K562 (cell line): ENCODE data around the gene LMNTD2. TPM values are rescaled to one million over a fixed set of nuclear protein-coding genes. Genes with fewer than 3 reads are reported as not detected.

Experiments
- ATAC-seq: fragments of 200-7000 bp; cut with Tn5 transposase; 3 replicates; pipeline ENCODE4 v1.9.1; 2020; ENCODE audit warnings: moderate library complexity
- BruUV-seq: library from RNA; stranded (reverse); fragments of 400-500 nt; replicated peaks from 2 replicates; lab custom pipeline; 2021; lab: Mats Ljungman, UMichigan
- CTCF ChIA-PET: fragments of 300-600 bp; formaldehyde crosslinking; extraction: SDS; loops from one replicate; lab custom pipeline; 2021; ENCODE audit warnings: low intra/inter-chr PET ratio; lab: Yijun Ruan, JAX
- POLR2A ChIA-PET: fragments of 300-600, 350-650 bp; sonication (Branson Sonifier 250); formaldehyde crosslinking; extraction: SDS; loops from one replicate; lab custom pipeline; 2021; ENCODE audit warnings: antibody characterized with exemption, inconsistent platforms; lab: Yijun Ruan, JAX
- DNase-seq, 4 experiments: peaks; one replicate each; pipeline versions ENCODE4 v3.0.0 to v3.0.0-alpha.2; 2011 to 2018; ENCODE audit warnings: low spot score in 3 of 4, mixed read lengths in 3 of 4; ENCODE audit errors: extremely low read depth in 1 of 4
- FAIRE-seq: peaks from 2 replicates; lab custom pipeline; 2011; peaks lifted over from hg19 to GRCh38; lab: Jason Lieb, UNC
- H2AFZ ChIP-seq: 2 replicates; pipeline ENCODE4 v1.6.0; 2011; ENCODE audit warnings: low read depth, low read length, control low read depth, inconsistent platforms
- H3K27ac ChIP-seq: fragments of 200-600 bp; 3 replicates; pipeline ENCODE4 v1.8.0; 2011; ENCODE audit warnings: low read depth, mild to moderate bottlenecking, control low read depth, inconsistent platforms, low read length, moderate library complexity, mixed read lengths; ENCODE audit errors: extremely low read depth
- H3K27me3 ChIP-seq, 2 experiments: fragments of 300-600 bp in 1 of 2; 2 replicates in 1 of 2; 3 replicates in 1 of 2; pipeline versions ENCODE4 v1.6.0 to v1.8.0; 2011; ENCODE audit warnings: inconsistent platforms in 2 of 2, low read length in 2 of 2, mild to moderate bottlenecking in 1 of 2, mixed read lengths in 1 of 2, moderate library complexity in 1 of 2; ENCODE audit not compliant: control insufficient read depth in 2 of 2, insufficient read depth in 2 of 2
- H3K36me3 ChIP-seq: fragments of 300-600 bp; 3 replicates; pipeline ENCODE4 v1.8.0; 2011; ENCODE audit warnings: mild to moderate bottlenecking, low read length, inconsistent platforms; ENCODE audit not compliant: control insufficient read depth, insufficient read depth
- H3K4me1 ChIP-seq, 2 experiments: fragments of 200-600 bp in 1 of 2; replicated peaks in 1 of 2; 2 replicates in 1 of 2; 3 replicates in 1 of 2; pipeline versions ENCODE4 v1.5.1 to v1.8.0; 2011; ENCODE audit warnings: inconsistent platforms in 2 of 2, low read length in 2 of 2, mild to moderate bottlenecking in 1 of 2, mixed read lengths in 1 of 2, moderate library complexity in 1 of 2; ENCODE audit not compliant: control insufficient read depth in 2 of 2, insufficient read depth in 2 of 2
- H3K4me2 ChIP-seq: 2 replicates; pipeline ENCODE4 v1.6.1; 2011; ENCODE audit warnings: low read length, control low read depth, inconsistent platforms, mixed read lengths; ENCODE audit not compliant: insufficient read depth
- H3K4me3 ChIP-seq: fragments of 200-600 bp; sonication (generic), shearing (Covaris generic); 2 replicates; pipeline ENCODE4 v1.5.1; 2016; ENCODE audit warnings: control low read depth, inconsistent platforms
- H3K79me2 ChIP-seq: fragments of 200-600 bp; 3 replicates; pipeline ENCODE4 v1.8.0; 2011; ENCODE audit warnings: low read length, inconsistent platforms; ENCODE audit not compliant: control insufficient read depth, insufficient read depth
- H3K9ac ChIP-seq, 2 experiments: 2 replicates each; pipeline versions ENCODE4 v1.6.0 to v1.6.1; 2011; ENCODE audit warnings: low read depth in 2 of 2, low read length in 2 of 2, control low read depth in 1 of 2, inconsistent platforms in 1 of 2, mild to moderate bottlenecking in 1 of 2, mixed read lengths in 1 of 2; ENCODE audit not compliant: insufficient read depth in 1 of 2
- H3K9me1 ChIP-seq: one replicate; pipeline ENCODE4 v1.6.0; 2011; ENCODE audit warnings: inconsistent platforms, mild to moderate bottlenecking, low read length, moderate library complexity; ENCODE audit not compliant: control insufficient read depth, insufficient read depth
- H3K9me3 ChIP-seq: replicated peaks from 2 replicates; pipeline ENCODE4 v1.5.1; 2011; ENCODE audit warnings: low read depth, low read length, inconsistent platforms; ENCODE audit not compliant: control insufficient read depth, insufficient read depth
- H4K20me1 ChIP-seq: replicated peaks from 2 replicates; pipeline ENCODE4 v1.6.1; 2011; ENCODE audit warnings: low read length, inconsistent platforms, mixed read lengths; ENCODE audit not compliant: control insufficient read depth, insufficient read depth
- ARNT ChIP-seq, 2 experiments: fragments of 450-650 bp; IDR thresholded peaks; 2 replicates each; pipeline ENCODE4 v1.6.1; 2016; ENCODE audit warnings: mild to moderate bottlenecking in 1 of 2
- FOXK2 ChIP-seq, 2 experiments: fragments of 450-650 bp; IDR thresholded peaks in 1 of 2; conservative IDR thresholded peaks in 1 of 2; 2 replicates each; pipeline ENCODE4 v1.6.1; 2016; ENCODE audit warnings: low read depth in 2 of 2, mild to moderate bottlenecking in 1 of 2
- GATAD2B ChIP-seq: fragments of 450-650 bp; IDR thresholded peaks from 2 replicates; pipeline ENCODE4 v1.6.1; 2017; ENCODE audit warnings: mild to moderate bottlenecking, borderline replicate concordance
- GMEB1 ChIP-seq: fragments of 250-450 bp; sonication (Bioruptor Pico); IDR thresholded peaks from 2 replicates; pipeline ENCODE4 v1.4.0; 2020; ENCODE audit warnings: mild to moderate bottlenecking
- KLF13 ChIP-seq: fragments of 450-650 bp; IDR thresholded peaks from 2 replicates; pipeline ENCODE4 v1.6.1; 2016; ENCODE audit warnings: missing genetic modification characterization, low read depth, mild to moderate bottlenecking, missing compliant biosample characterization, moderate library complexity, borderline replicate concordance
- MBD2 ChIP-seq: sonication (generic); IDR thresholded peaks from 2 replicates; pipeline ENCODE4 v1.6.1; 2016; ENCODE audit warnings: low read depth, borderline replicate concordance
- NCOR1 ChIP-seq: fragments of 450-650 bp; IDR thresholded peaks from 2 replicates; pipeline ENCODE4 v1.6.1; 2016; ENCODE audit warnings: mild to moderate bottlenecking, moderate library complexity
- RBM14 ChIP-seq: fragments of 200-400 bp; formaldehyde crosslinking; IDR thresholded peaks from 2 replicates; pipeline ENCODE4 v1.6.1; 2018; ENCODE audit warnings: low read depth, mild to moderate bottlenecking, low read length, moderate library complexity, borderline replicate concordance; ENCODE audit not compliant: insufficient read depth
- RNF2 ChIP-seq: sonication (generic); IDR thresholded peaks from 2 replicates; pipeline ENCODE4 v1.6.1; 2016
- TCF7 ChIP-seq: sonication (generic); IDR thresholded peaks from 2 replicates; pipeline ENCODE4 v1.6.1; 2016; ENCODE audit warnings: antibody characterized with exemption, borderline replicate concordance
- XRCC3 ChIP-seq: fragments of 450-650 bp; IDR thresholded peaks from 2 replicates; pipeline ENCODE4 v1.6.1; 2017; ENCODE audit warnings: mild to moderate bottlenecking, moderate library complexity
- ZNF224 ChIP-seq: sonication (generic); formaldehyde crosslinking; IDR thresholded peaks from 2 replicates; pipeline ENCODE4 v1.8.0; 2022; ENCODE audit warnings: mild to moderate bottlenecking, missing genetic modification reagents
- WGBS: fragments of 100-300 bp; shearing (Covaris generic); methylation state at CpG from one replicate; pipeline ENCODE4 v1.1.6; 2016; ENCODE audit warnings: low coverage, mixed read lengths; ENCODE audit not compliant: insufficient coverage; ENCODE audit errors: missing lambda C conversion rate; 5-methylcytosine and 5-hydroxymethylcytosine counted together
- in situ Hi-C: fragments of 300-500 bp; cut with MboI; formaldehyde crosslinking; loops from 4 replicates; pipeline ENCODE4 v1.15.0; 2018; ENCODE audit warnings: inconsistent platforms, mixed read lengths
- intact Hi-C: fragments of 100-400 bp; cut with micrococcal nuclease; formaldehyde crosslinking; loops from 2 replicates; pipeline ENCODE4 v1.14.2; 2022
- polyA plus RNA-seq, 8 experiments: library from polyadenylated mRNA; depleted of rRNA in 4 of 8; stranded (reverse) in 5 of 8; unstranded in 3 of 8; fragments of >200 nt; fragmentation: Nextera tagmentation in 2 of 8; fragmentation: Illumina TruSeq in 1 of 8; extraction: Ambion mirVana in 2 of 8; extraction: Trizol in 1 of 8; gene quantifications; 2 replicates each; pipeline versions ENCODE4 v1.2.1 to v1.2.3, GENCODE V29; 2011 to 2014; ENCODE audit warnings: inconsistent platforms in 1 of 8, missing spikeins in 1 of 8
- total RNA-seq, 7 experiments: library from RNA; depleted of rRNA in 6 of 7; stranded (reverse); fragments of >200 nt in 6 of 7; fragmentation: Illumina TruSeq in 2 of 7; extraction: Trizol in 2 of 7; gene quantifications; 2 replicates each; pipeline versions ENCODE4 v1.2.1 to v1.2.3, GENCODE V29; 2011 to 2021; ENCODE audit warnings: low replicate concordance in 1 of 7

Gene LMNTD2
- total and polyA plus RNA-seq, 9 of the 15 experiments (the other 6 are each of a cell fraction or from before 2014, with no cell fraction given) = 0.48 to 4.2 (median 1.5) TPM; not detected in 3

GRCh38 chr11:518463-519202 lies 41.9 kb downstream of the LMNTD2 start:
- intact Hi-C loops = loop anchor here (5.0 kb wide), 1 partner anchor 76 kb away; the partner anchor contains the start of gene ANO9
- peak; percentile 89 for TF ChIP-seq RNF2
- no peak for TF ChIP-seq ZNF224
- no peak for TF ChIP-seq XRCC3
- TF ChIP-seq GATAD2B = peak; percentile 96
- TF ChIP-seq MBD2 = 0 out of 2 replicates have a peak, but pooled peaks have one; percentile 28
- no peak for TF ChIP-seq ARNT (IDR thresholded peaks at IDR 0.05)
- TF ChIP-seq KLF13 = peak; percentile 96
- peak; percentile 92 for TF ChIP-seq GMEB1
- peak; percentile 33 for TF ChIP-seq NCOR1
- peak; percentile 43; the same call in 1 of the 2 replicates for TF ChIP-seq TCF7
- TF ChIP-seq FOXK2 (conservative IDR thresholded peaks at IDR 0.05 in 1 of 2, IDR thresholded peaks at IDR 0.05 in 1 of 2; ENCODE audit: low read depth in 2 of 2) = peak in 1 of 2 experiments; percentile 25; a peak in 1 of 4 replicates
- no peak for TF ChIP-seq RBM14

More at GRCh38 chr11:518463-519202, 41.9 kb downstream of the LMNTD2 start:
- Histone ChIP-seq H3K9me3 (peaks cover 6% of the 10 kb centered on the region), H3K36me3 (peaks cover 8% of the 10 kb centered on the region; the same call in 1 of the 3 replicates), H3K9ac (peak overlapping the region; percentile 14 to 20; a peak in 2 of 4 replicates), H3K9me1 (no peaks in the 10 kb centered on the region), H3K27ac (peak overlapping the region; percentile 78), H4K20me1 (no peaks in the 10 kb centered on the region), H2AFZ (peak overlapping the region; percentile 85), H3K27me3 (no peaks in the 10 kb centered on the region), H3K79me2 (no peaks in the 10 kb centered on the region), H3K4me1 (peaks cover 0 to 17% of the 10 kb centered on the region in 2 experiments; a peak in 3 of 5 replicates), H3K4me2 (peak overlapping the region; percentile 63), H3K4me3 (peak overlapping the region; percentile 9; the same call in 1 of the 2 replicates)
- CTCF ChIA-PET = interaction anchor here (0.6 to 1.8 kb wide), 9 partner anchors 16 to 283 kb away, joined by 3 to 25 read pairs (median 3); partner anchors contain the start of gene ANO9
- POLR2A ChIA-PET = interaction anchor here (0.5 to 1.3 kb wide), 10 partner anchors 12 to 321 kb away, joined by 3 to 5 read pairs (median 3); no protein-coding TSS in a partner anchor
- no TSS peak for BruUV-seq
- in situ Hi-C loops = loop anchor here (5.0 kb wide), 1 partner anchor 321 kb away; a partner anchor contains a TSS
- ATAC-seq = peak; percentile 99
- DNase-seq = peak; percentile 92 to 95 (median 94)
- 13% methylated on average over 54 of the region's 74 CpGs for WGBS
- FAIRE-seq = peak; percentile 75
